HepG2 (cell line): ENCODE data around the gene POU5F1. TPM values are rescaled to one million over a fixed set of nuclear protein-coding genes. Genes with fewer than 3 reads are reported as not detected.

Experiments
- ARID3A ChIP-seq: IDR thresholded peaks from 2 replicates; pipeline ENCODE4 v1.6.1; 2012; ENCODE audit warnings: low read depth, low read length, improper control_type of control experiment
- FUBP1 ChIP-seq: sonication (generic); formaldehyde crosslinking; IDR thresholded peaks from 2 replicates; pipeline ENCODE4 v1.5.1; 2020; ENCODE audit warnings: missing genetic modification reagents, mild to moderate bottlenecking, borderline replicate concordance
- HDAC2 ChIP-seq: sonication (generic); formaldehyde crosslinking; IDR thresholded peaks from 2 replicates; pipeline ENCODE4 v1.4.0; 2020; ENCODE audit warnings: missing genetic modification reagents
- HES4 ChIP-seq: sonication (generic); formaldehyde crosslinking; IDR thresholded peaks from 2 replicates; pipeline ENCODE4 v1.9.0; 2021; ENCODE audit warnings: mild to moderate bottlenecking, missing genetic modification reagents, borderline replicate concordance
- IRF2 ChIP-seq: IDR thresholded peaks from 2 replicates; pipeline ENCODE4 v1.6.1; 2018; ENCODE audit warnings: missing genetic modification reagents, missing compliant biosample characterization
- NAIF1 ChIP-seq: sonication (generic); formaldehyde crosslinking; IDR thresholded peaks from 2 replicates; pipeline ENCODE4 v1.5.0; 2020; ENCODE audit warnings: mild to moderate bottlenecking, missing genetic modification reagents, borderline replicate concordance
- NCOR1 ChIP-seq: fragments of 200-600 bp; sonication (generic); IDR thresholded peaks from 2 replicates; pipeline ENCODE4 v1.7.0; 2017; ENCODE audit warnings: antibody characterized with exemption, low read length, borderline replicate concordance
- PPARG ChIP-seq: conservative IDR thresholded peaks from 2 replicates; pipeline ENCODE4 v1.6.1; 2016; ENCODE audit warnings: missing biosample characterization, missing genetic modification reagents
- RELA ChIP-seq: sonication (generic); formaldehyde crosslinking; IDR thresholded peaks from 2 replicates; pipeline ENCODE4 v1.4.0; 2020; ENCODE audit warnings: missing genetic modification reagents
- RXRB ChIP-seq: IDR thresholded peaks from 2 replicates; pipeline ENCODE4 v1.6.1; 2016; ENCODE audit warnings: borderline replicate concordance, missing genetic modification reagents, missing compliant biosample characterization
- SMARCC2 ChIP-seq: fragments of 450-650 bp; IDR thresholded peaks from 2 replicates; pipeline ENCODE4 v1.6.1; 2017; ENCODE audit warnings: antibody characterized with exemption, mild to moderate bottlenecking
- SOX5 ChIP-seq: IDR thresholded peaks from 2 replicates; pipeline ENCODE4 v1.6.1; 2016; ENCODE audit warnings: borderline replicate concordance
- SP5 ChIP-seq: IDR thresholded peaks from 2 replicates; pipeline ENCODE4 v1.6.1; 2016; ENCODE audit warnings: low read depth, borderline replicate concordance
- THAP11 ChIP-seq: IDR thresholded peaks from 2 replicates; pipeline ENCODE4 v1.6.1; 2016; ENCODE audit warnings: missing biosample characterization, missing genetic modification reagents
- ZBED4 ChIP-seq: sonication (generic); formaldehyde crosslinking; IDR thresholded peaks from 2 replicates; pipeline ENCODE4 v1.4.0; 2020; ENCODE audit warnings: missing genetic modification reagents, borderline replicate concordance
- ZBTB34 ChIP-seq: sonication (generic); formaldehyde crosslinking; IDR thresholded peaks from 2 replicates; pipeline ENCODE4 v1.8.0; 2022; ENCODE audit warnings: mild to moderate bottlenecking, missing genetic modification reagents
- ZFY ChIP-seq: sonication (generic); formaldehyde crosslinking; IDR thresholded peaks from 2 replicates; pipeline ENCODE4 v1.4.0; 2020; ENCODE audit warnings: missing genetic modification reagents
- ZNF275 ChIP-seq: sonication (generic); formaldehyde crosslinking; IDR thresholded peaks from 2 replicates; pipeline ENCODE4 v1.8.0; 2022; ENCODE audit warnings: missing genetic modification reagents, mild to moderate bottlenecking, inconsistent platforms, borderline replicate concordance
- ZNF33B ChIP-seq: sonication (generic); formaldehyde crosslinking; IDR thresholded peaks from 2 replicates; pipeline ENCODE4 v1.5.1; 2020; ENCODE audit warnings: mild to moderate bottlenecking, missing genetic modification reagents
- ZNF777 ChIP-seq: sonication (generic); formaldehyde crosslinking; IDR thresholded peaks from 2 replicates; pipeline ENCODE4 v1.4.0; 2020; ENCODE audit warnings: missing genetic modification reagents
- ZNF782 ChIP-seq: sonication (generic); formaldehyde crosslinking; IDR thresholded peaks from 2 replicates; pipeline ENCODE4 v1.4.0; 2020; ENCODE audit warnings: missing genetic modification reagents, mild to moderate bottlenecking, borderline replicate concordance
- polyA plus RNA-seq, 8 experiments: library from polyadenylated mRNA; depleted of rRNA in 3 of 8; stranded (reverse) in 7 of 8; unstranded in 1 of 8; fragments of >200 nt; fragmentation: Illumina TruSeq in 4 of 8; extraction: Trizol in 4 of 8; gene quantifications; 2 replicates each; pipeline versions ENCODE4 v1.2.1 to v1.2.3, GENCODE V29; 2011 to 2016; ENCODE audit warnings: low read depth in 4 of 8, missing spikeins in 1 of 8, mixed read lengths in 1 of 8; ENCODE audit not compliant: insufficient read depth in 1 of 8
- total RNA-seq, 5 experiments: library from RNA; depleted of rRNA; stranded (reverse); fragments of >200 nt; fragmentation: Illumina TruSeq; extraction: Trizol; gene quantifications; 2 replicates each; pipeline ENCODE4 v1.2.3, GENCODE V29; 2016; ENCODE audit warnings: low read depth in 1 of 5

Gene POU5F1
- total and polyA plus RNA-seq, 2 of the 13 experiments (the other 11 are each of a cell fraction or from before 2014, with no cell fraction given), result 2.5 to 7.2 TPM

- no peak for TF ChIP-seq FUBP1 (CRISPR knock-in tag)
- no peak for TF ChIP-seq NAIF1 (CRISPR knock-in tag)
- peak; percentile 22; the same call in 1 of the 2 replicates for TF ChIP-seq THAP11 (CRISPR knock-in tag)
- TF ChIP-seq PPARG (CRISPR knock-in tag), result no peak
- 0 out of 2 replicates have a peak, but pooled peaks have one; percentile 8 for TF ChIP-seq SP5
- TF ChIP-seq HES4, result no peak
- TF ChIP-seq ZFY, result no peak
- TF ChIP-seq NCOR1, result 0 out of 2 replicates have a peak, but pooled peaks have one; percentile 67
- no peak for TF ChIP-seq ZBTB34
- TF ChIP-seq SMARCC2, result no peak
- no peak for TF ChIP-seq ZNF782
- 0 out of 2 replicates have a peak, but pooled peaks have one; percentile 33 for TF ChIP-seq IRF2 (CRISPR knock-in tag)
- peak; percentile 45; the same call in 1 of the 2 replicates for TF ChIP-seq ARID3A
- TF ChIP-seq SOX5 (CRISPR knock-in tag), result peak; percentile 60; the same call in 1 of the 2 replicates
- no peak for TF ChIP-seq ZNF777 (CRISPR knock-in tag)
- TF ChIP-seq RXRB (CRISPR knock-in tag), result peak; percentile 43; the same call in 1 of the 2 replicates
- TF ChIP-seq HDAC2 (CRISPR knock-in tag), result peak; percentile 59; the same call in 1 of the 2 replicates
- TF ChIP-seq ZNF33B, result no peak
- no peak for TF ChIP-seq RELA
- no peak for TF ChIP-seq ZNF275 (CRISPR knock-in tag)
- TF ChIP-seq ZBED4 (CRISPR knock-in tag), result 0 out of 2 replicates have a peak, but pooled peaks have one; percentile 19
These were observed 38.7 kb upstream of the POU5F1 start (continued) for GRCh38 chr6:31209137-31209536.
